GM19240 (cell line): ENCODE data around the gene DNLZ.
"Not testable (repeated sequence)": the region's sequence is repeated elsewhere in the genome, so short reads cannot be mapped to it uniquely, and the experiment has no call there.

Experiments
- DNase-seq: peaks from one replicate; pipeline ENCODE4 v3.0.0; 2011; ENCODE audit warnings: low spot score; ENCODE audit not compliant: insufficient read length

The DNLZ gene

DNA sequence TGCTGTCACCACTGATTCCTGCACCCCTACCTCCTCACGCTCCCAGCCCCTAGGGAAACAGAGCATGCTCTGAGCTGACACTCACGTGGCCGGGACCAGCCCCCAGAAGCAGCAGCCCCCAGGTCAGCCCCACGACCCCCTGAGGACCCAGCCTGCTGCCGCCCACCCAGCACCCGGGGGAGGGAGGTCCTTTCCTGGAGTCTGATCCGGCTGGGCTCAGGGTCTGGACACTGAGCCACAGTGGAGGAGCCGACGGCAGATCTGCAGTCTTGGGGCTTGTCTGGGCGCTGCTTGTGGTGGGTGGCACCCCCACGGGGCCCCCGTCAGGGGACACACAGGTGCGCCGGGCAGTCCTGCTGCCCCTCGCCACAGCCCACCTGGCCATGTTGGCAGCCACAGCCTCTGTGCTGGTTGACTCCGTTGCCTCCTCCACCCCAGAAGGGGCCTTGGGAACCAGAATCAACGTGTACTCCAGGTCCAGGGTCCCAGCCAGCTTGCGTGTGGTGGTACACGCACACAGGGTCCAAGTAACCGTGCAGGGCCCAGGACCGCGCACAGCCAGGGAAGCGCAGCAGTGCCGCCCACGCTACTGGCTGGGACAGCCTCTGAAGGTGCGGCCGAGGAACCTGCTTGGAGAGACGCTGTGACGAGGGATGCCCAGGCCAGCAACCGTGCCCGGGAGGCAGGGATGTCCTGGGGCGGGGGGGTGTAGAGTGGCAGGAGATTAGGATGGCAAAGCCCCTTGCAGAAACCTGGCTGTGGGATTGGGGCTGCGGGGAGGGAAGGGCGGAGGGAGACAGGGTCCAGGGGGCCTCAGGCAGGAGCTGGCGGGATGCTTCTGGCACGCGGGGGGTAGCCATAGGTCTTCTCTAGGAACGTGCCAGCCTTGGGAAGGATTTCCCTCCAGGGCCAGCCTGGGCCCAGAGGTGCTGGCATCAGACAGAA is 3.5 kb downstream of the DNLZ start:
- DNase-seq = no peak

DNA sequence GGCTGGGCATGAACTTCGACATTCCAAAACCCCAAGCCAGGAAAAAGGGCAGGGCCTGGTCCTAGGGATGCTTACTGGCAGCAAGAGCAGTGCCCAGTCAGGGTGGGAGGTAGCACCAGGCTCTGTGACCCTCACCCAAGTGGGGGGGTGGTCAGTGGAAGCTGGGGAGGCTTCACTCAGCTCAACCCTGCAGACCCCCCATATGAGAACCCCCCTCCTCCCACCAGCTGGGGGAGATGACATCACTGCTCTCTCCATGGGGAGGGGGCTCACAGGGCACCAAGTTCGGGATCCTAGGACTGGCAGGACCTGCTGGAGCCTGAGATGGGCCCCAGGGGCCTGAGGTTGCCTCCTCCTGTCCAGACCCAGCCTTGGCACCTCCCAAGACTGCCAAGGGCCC is 4.7 kb downstream of the DNLZ start:
- DNase-seq = no peak

DNA sequence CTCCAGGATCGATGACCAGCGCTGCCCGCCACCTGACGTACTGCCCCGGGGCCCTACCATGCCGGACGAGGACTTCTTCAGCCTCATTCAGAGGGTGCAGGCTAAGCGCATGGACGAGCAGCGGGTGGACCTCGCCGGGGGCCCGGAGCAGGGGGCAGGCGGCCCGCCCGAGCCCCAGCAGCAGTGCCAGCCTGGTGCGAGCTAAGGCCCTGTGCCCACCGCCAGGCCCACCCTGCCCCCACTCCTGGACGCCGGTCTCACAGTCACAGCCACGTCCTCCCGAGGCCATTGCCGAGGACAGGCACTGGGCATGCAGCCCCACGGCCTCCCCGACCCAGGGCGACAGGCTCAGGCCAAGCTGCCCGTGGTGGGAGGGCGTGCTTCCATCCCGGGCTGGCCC is 5.5 kb downstream of the DNLZ start:
- DNase-seq = no peak

GRCh38 chr9:136357202-136357725 is 6.3 kb downstream of the DNLZ start:
- no peak for DNase-seq

DNA sequence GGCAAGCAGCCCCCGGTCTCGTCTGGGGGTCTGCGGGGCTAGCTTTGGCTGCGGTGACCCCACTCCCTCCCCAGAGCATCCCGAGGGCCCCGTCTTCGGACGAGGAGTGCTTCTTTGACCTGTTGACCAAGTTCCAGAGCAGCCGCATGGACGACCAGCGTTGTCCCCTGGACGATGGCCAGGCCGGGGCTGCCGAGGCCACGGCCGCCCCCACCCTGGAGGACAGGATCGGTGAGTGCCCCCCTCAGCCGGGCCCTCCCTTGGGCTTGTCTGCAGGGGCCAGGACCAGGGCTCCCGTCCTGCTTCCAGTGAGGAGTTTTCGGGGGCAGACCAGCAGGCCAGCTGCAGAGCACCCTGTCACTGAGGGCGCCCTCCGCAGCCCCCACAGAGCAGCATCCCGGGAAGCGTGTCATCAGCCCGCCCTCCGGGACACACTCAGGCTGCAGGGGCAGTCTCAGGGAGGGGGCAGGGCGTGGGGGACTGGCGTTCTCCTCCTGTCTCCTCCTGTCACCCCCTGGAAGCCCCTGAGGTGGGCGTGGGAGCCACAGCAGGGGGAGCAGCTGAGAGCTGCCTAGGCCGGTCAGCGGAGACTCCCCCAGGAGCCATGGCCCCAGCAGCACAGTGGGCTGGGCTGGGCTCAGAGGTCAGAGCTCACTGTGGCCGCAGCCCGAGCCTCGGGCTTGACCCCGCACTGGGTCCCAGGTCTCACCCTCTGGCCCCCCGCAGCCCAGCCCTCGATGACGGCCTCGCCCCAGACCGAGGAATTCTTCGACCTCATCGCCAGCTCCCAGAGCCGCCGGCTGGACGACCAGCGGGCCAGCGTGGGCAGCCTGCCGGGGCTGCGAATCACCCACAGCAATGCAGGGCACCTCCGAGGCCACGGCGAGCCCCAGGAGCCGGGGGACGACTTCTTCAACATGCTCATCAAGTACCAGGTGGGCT is 7.7 kb downstream of the DNLZ start:
- DNase-seq = no peak

GRCh38 chr9:136354592-136355085 is 8.9 kb downstream of the DNLZ start:
- DNase-seq = no peak

DNA sequence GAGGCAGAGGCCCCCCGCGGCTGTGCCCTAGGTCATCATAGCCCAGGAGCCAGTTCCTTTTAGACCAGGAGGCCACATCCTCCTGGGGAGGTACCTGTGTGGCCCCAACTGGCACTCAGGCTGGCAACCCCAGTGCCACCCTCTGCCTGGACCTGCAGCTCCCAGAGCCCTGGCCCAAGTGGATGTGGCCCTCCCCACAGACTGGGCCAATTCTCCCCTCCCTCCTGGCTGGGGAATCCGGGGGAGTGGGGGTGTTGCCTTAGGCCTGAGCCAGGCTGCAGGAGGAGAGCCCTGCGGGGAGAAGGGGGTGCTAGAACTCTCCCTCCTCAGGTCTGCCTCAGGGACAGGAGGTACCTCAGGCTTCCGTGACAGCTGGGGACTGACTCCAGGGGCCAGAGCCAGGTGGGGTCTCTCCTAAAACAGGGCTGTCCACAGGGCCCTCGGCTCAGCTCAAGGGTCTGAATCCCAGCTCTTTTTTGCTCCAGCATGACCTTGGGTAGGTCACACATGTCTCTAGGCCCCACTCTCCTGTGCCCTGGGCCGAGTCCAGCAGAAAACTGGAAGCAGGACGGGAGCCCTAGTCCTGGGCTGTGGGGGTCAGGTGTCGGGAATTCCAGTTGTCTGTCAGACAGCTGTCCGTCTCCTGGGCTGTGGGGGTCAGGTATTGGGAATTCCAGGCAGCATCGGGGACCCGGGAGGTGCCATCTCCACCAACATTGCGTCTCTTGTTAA is 9.6 kb downstream of the DNLZ start:
- DNase-seq = no peak

GRCh38 chr9:136353088-136353487 is 10.5 kb downstream of the DNLZ start:
- DNase-seq = no peak

DNA sequence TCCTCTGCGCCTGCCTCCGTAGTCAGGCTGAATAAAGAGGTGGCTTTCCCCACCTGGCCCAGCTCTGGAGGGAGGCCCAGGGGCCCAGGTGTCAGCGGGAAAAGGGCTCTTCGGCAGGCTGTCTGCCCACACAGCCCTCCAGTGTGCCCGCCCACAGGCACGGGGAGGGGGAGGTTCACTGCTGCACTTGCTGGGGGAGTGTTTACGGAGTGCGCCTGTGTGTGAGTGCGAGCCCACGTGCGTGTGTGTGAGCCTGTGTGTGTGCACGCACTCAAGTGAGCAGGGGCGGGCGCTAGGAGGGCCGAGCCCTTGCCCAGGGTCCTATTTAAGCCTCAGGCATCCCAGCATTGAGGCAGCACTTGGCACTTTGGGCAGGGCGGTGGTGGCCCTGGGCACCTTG is 10.9 kb downstream of the DNLZ start:
- no peak for DNase-seq

GRCh38 chr9:136351868-136352267 is 11.7 kb downstream of the DNLZ start:
- DNase-seq = not testable (repeated sequence)

DNA sequence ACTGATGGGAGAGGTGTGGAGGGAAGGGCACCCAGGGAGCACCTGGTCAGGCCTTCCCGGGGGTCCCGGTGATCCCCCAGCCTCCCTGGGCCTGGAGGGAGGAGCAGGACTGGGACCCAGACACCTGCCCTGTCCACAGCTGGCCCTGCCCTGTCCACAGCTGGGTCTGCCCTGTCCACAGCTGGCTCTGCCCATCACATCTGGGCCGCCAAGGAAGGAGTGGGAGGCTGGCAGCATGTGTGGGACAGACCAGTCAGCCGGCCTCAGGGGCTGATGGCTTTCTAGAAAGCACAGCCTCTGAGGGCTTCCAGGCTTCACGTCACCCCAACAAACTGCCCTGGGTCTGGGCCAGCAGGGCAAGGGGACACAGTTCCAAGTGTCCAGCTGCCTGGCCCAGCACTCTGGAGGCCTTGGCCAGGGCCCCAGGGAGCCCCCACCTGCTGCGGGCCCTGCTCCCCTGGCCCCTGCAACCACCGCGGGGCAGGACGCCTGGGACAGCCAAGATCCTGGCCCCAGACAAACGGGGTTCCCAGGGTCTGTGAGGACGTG is 12.2 kb downstream of the DNLZ start:
- DNase-seq = no peak

- no peak for DNase-seq
Observed at GRCh38 chr9:136349546-136349945, 14.0 kb downstream of the DNLZ start.

- DNase-seq = no peak
Observed at GRCh38 chr9:136348691-136349090, 14.9 kb downstream of the DNLZ start.

DNA sequence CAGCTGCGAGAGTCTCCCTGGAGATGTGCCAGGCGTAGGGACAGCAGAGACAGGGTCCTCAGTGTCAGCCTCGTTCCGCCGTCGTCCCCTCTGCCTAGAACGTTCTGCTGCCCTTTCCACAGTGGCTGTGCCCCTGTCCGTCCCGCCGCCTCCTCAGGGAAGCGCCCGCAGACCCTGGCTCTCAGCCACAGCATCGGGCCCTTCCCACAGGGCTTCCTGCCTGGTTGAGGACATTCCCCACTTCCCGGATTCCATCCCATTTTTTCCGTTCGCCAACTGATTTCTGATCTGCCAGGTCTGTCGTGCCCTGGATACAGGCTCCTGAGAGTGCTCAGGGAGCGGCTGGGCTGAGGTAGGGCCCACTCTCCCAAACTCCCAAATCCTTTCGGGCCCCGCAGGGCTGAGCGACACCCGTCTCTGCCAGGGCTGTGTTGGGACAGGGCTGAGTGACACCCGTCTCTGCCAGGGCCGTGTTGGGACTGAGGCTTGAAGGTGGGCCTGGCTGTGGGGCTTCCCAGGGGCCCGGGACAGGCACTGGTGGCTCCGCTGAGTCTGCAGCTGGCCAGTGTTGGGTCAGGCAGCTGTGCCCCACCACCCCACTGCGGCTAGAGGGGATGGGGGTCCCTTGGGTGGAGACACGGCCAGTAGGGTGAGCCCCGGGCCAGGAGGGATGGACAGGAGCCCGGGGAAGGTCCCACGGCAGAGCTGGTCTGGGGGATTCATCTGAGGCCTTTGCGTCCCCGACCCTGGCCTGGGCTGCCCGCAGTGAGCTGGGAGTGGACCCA is 15.9 kb downstream of the DNLZ start:
- DNase-seq = no peak

GRCh38 chr9:136346927-136347465 is 16.5 kb downstream of the DNLZ start:
- DNase-seq = no peak

DNA sequence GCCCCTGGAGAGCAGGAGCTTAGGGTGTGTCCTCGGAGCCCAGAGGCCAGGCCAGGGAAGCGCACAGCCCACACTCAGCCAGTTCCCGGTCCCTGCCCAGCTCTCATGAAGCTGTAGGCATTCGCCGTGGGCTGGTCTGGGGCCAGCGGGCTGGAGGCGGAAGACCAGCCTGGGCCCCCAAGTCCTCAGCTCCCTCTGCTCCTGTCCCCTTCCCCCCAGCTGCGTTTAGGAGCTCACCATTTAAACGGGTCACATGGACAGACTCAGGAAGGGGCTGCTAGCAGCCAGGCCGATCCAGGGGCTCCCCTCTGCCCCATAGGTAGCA is 17.4 kb downstream of the DNLZ start:
- DNase-seq = no peak

DNA sequence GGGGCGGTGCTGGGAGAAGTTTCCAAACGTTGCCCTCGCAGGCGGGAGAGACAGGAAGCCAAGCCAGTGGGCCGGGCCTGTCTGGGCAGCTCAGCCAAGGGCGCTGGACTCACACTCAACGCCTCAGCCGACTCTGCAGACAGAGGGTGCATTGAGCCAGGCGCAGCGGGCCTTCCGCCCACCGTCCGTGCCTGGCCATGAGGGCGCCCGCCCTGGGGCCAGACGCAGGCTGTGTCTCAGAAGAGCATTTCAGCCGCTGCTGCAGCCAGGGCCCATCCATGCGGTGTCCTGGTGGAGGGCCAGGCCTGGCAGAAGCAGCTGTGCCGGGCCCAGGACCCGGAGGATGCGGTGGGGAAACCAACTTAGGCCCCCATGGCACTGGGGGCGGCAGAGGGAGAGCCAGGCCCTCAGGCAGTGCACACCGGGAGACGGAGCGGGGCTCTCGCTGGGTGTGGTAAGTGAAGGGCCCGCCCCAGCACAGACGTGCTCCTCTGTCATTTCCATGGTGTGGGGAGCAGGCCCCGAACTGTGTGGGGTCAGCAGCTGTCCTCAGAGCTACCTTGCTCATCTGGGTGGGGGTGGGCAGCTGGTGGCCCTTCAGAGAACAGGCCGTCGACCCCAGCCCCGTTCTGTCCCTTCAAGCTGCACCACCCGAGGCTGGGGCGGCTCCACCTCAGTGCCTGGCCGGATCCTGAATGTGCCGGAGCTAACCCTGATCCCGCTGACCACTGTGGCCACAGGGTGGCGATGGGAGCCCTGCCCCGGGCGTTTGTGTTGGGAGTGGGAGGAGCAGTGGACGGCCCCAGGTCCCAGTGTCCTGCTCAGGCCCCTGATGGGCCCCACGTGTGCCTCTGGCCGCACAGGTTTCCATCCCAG is 18.0 kb downstream of the DNLZ start:
- DNase-seq = no peak

GRCh38 chr9:136344544-136345280 is 18.8 kb downstream of the DNLZ start:
- no peak for DNase-seq
